GM18526 (cell line): ENCODE data around the gene ATXN1.

Experiments
- POLR2A ChIP-seq: IDR thresholded peaks from 3 replicates; pipeline ENCODE4 v1.6.1; 2011; ENCODE audit not compliant: insufficient read length; ENCODE audit errors: extremely low read depth

Gene ATXN1

DNA sequence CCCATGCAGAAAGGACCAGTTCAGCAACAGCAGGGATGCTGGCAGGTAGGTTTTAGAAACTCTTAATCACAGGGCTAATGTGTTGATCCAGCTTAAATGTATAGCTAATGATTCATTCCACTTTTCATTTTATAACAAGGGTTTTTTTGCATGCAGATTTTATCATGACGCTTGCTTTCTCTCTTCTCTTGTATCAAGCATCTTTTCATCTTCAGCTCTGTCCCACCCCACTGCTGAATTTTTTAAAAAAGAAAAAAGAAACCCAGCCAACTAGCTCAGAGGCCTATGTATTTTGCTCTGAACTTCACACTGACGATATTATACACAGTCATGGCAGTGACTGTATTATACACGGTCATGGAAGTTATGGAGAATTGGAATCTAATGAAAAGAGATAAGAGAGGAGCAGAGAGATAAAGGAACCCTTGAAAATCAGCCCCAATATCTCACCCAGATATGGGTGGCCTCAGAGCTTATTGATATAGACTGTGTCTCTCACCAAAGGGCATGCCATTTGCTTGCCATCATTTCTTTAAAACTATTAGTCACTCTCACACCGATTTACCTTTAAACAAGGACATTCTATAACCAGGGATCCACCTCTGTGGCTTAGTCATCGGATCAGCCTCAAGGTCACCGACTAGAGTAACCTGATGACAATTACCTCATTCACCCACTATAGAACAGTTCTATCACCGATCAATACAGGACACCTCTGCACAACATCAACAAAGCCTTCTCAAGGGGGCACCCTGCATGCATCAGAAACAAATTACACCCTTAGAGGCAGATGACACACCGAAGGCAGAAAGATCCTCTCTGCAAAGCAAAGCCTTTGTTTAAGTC is 222.0 kb downstream of the ATXN1 start:
- TF ChIP-seq POLR2A = no peak

DNA sequence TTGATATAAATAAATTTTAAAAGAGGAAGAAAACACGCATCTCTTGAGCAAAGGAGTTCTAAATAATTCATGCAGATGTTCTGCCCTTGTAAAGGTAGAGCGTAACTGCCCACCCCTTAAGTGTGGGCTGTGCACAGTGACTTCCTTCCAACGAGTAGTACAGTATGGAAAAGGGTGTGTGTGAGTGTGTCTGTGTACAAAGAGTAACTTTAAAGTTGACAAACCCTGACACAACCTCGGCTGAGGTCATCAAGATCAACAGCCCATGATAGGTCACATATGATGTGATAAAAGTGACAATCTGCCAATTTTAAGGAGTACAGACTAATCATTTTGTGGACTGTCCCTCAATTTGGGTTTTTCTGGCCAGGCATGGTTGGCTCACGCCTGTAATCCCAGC is 225.7 kb downstream of the ATXN1 start:
- no peak for TF ChIP-seq POLR2A

DNA sequence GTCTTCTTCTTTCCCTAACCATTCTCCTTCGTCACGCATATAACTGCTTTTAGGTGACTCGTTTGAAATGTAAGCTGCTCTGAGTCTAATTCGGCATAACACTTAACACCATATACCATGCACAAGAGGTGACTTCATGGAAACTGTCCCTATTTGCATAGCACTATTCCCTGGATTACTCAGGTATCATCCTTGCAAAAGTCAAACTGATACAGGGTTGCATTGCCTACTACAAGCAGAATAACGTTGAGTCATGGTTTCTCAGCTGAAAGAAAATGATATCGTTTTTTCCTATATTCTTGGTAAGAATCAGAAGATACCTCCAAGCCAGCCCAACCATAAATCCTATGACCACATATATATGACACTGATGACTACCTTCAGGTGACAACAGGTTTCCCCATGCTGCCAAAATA is 227.5 kb downstream of the ATXN1 start:
- TF ChIP-seq POLR2A = no peak

DNA sequence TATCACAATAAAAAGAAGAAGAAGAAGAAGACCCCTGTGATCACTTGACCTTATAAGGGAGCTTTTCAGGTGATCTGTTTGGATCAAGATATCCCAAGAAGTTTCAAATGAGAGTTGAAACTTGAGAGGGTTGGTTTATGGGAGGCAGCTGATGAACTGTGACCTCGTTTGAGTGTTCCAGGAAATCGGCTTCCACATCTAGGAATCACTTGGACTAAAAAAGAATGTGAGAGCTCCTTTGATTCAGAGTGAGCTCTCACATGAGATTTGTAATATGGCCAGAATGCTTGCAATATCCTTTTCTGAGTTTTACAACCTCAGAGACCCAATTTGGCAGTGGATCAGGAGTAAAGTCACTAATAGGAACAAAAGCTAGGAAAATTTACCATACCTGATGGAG is 228.1 kb downstream of the ATXN1 start:
- no peak for TF ChIP-seq POLR2A

DNA sequence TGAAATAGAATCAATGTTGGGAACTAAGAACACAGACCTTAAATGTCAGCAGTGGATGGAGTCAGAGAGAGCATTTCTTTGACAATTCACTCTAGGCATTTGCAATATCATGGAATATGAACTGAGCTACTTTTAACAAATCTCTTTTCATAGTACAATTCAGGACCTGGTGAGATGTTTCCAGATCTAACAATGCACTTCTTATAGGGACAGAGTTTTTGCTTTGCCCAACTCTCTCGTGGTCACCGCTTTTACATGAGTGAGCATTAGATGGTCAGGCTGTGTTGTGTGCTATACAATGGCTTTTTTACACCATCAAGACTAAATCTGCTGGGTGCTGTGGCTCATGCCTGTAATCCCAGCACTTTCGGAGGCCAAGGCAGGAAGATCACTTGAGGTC is 233.6 kb downstream of the ATXN1 start:
- no peak for TF ChIP-seq POLR2A

DNA sequence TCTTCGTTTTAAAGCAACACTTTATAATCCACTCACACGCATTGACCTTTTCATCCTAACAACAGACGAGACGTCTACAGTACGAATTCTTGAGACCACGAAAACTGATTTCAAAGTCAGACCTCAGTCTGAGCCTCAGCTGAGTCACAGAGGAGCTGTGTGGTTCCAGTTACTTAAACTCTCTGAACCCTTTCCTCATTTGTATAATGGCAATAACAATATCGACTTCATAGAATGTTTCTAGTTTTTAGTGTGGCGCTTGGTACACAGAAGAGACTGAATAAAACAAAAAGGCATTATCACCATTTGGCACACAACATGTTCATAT is 236.9 kb downstream of the ATXN1 start:
- no peak for TF ChIP-seq POLR2A

DNA sequence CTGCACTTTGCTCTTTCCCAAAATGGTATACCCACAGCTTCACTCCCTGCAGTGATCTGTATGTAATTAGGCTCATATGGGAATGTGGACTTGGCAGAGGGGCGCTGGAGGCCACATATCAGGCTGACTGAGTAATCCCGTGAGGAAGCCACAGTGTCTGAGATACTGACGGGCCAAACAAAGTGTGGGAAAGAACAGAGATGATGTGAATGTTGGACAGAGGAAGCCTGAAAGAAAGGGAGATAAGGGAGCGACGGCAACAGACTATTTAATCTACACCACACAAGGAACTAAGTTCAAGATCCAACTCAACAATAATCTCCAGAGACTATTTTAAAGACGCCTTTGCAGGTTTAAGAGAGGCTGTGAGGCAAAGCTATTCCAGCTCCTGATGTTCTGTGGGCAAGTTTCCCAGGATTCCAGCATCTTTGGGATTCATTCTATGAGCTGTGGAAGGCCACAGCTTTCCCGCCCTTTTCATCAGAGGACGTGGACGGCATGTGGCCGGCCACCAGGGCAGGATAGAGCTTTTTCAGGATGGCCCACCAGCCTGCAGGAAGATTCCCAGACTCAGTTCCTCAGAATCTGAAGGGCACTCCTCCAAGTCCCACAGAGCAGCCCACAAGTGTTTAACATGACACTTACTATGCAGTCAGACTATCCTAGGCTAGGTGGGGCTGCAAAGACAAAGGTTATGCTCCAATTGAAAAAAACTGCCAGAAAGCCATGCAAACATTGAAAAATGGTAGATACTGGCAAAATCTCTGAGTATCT is 237.5 kb downstream of the ATXN1 start:
- no peak for TF ChIP-seq POLR2A

DNA sequence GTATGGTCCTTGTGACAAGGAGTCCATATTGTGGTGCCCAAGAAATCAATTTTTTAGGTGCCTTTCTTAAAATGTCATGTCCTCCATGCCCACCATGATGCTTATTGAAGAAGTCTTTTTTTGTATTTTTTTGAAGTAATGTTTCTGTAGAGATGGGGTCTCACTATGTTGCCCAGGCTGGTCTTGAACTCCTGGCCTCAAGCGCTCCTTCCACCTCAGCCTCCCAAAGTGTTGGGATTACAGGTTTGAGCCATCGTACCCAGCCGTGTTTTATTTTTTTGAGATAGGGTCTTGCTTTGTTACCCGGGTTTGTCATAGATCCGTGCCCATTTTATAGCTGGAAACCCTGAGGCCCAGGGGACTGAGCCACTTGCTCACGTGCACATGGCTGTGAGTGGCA is 238.3 kb downstream of the ATXN1 start:
- no peak for TF ChIP-seq POLR2A

DNA sequence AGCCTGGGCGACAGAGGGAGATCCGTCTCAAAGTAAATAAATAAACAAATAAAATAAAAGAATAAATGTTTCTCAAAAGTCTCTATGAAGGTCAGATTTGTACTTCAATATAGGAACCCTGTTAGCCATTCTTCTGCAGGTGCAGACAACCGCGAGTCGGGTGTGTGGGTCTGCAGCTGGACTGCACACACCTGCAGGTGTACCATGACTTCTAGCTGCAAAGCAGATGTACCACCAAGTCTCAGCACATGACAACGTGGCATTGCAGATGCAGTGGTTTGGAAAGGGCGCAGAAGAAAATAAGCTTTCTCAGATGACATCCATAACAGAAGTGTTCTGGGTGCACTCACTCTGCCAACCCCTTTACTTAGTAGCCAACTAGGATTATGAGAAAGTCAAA is 239.7 kb downstream of the ATXN1 start:
- no peak for TF ChIP-seq POLR2A

DNA sequence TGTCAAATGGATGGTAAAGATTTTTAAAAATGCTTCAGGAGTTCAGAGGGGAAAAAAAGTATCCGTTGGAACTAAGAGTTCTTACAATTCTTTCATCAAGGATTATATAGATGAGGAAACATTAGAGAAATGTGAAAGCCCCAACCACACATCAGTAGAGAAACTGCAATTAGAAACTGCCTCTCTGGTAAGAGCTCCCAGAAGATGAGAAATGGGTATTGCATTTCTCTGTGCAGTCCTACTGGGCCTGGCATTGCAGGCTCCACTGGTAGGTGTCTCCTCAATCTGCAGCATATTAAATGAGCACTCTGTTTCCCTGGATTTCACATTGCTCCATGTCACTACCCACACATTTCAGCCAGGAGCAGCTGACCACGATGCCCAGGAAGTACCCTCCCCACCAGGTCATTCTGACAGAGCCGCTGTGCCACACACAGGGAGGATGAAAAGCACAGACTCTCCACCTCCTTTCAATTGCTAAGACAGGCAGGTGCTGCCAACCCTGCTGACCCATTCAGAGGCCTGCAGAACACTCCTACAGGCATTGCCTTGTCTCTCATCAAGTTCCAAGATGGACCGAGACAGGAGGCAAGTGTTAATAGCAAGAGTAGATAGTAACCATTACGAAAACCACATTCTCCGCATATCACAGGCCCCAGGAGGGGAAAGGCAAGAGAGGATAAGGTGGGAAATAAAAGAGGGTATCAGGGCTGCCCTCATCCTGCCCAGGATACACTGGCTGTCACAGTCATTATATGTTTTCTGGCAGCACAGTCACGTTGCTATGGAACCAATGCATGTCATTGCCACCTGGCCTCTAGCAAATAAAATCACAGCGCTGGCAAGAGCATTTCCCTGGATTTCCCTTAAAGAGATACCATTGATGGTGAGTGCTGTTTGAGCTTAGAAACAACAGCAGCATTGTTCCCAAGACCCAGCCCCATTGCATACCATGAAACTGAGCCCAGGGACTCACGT is 241.7 kb downstream of the ATXN1 start:
- no peak for TF ChIP-seq POLR2A

DNA sequence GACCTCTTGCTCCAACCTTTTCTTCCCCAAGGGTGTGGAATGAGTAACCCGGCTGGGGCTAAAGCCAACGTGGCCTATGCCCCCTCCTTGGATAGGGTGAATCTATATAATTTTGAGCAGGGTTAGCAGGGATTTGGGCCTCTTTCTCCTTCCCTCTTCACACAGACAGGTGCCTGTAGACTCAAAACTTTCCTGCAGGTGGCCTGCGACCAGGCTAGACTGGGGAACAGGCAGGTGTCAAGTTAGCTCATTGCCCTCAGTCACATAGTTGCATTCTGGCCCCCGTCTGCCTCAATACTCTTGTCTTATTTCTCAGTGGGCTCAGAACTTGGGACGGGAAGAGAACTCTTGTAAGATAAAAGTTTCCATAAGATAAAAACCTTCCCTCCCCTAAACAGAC is 243.0 kb downstream of the ATXN1 start:
- no peak for TF ChIP-seq POLR2A

DNA sequence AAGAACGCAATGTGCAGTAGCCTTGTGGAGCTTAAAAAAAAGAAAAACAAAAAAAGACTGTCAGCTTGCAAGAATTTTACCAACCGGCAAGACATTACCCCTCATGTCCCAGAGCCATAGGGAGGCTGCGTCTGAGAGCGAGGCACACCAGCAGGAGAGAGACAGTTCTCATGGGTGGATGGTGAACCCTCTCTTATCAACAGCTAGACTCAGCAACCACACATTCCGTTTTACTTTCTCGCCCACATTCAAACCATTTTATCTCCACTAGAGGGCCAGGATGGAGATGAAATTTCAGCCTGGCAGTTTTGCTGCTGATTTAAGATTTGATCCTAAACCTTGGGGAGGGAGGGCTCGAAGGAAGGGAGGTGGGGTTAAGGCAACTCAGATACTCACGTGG is 247.0 kb downstream of the ATXN1 start:
- no peak for TF ChIP-seq POLR2A

DNA sequence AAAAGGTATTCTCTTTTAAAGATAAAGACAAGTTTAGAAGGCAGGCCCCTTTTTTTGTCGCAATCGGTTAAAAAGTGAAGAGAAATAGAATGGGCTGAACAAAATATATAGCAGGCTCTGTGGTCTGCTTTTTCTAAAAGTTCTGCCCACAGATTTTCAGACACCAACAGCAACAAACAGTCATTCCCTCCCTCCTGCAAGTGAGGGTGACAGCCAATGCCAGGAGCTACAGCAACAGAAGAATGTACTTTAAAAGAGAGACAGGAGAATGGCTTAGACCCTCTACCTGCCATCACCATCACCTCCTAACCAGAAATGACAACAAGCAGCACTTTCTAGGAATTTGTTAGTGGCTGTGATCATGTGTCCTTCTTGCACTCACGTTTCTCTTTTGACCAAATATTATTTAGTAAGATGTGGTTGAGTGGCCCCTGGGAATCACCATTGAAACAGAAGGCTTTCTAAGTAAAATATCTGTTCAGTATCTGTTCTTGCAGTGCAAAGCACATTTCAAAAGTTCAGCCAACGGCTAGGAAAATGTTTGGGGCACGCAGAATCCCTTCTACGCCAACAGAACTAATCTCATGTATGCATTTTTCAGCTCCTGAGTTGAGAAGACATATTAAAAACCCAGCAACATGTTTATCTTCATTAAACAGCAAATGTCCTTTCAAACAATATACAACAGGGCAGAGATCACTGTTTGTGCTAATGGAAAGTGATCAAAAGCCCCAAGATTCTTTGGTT is 248.5 kb downstream of the ATXN1 start:
- no peak for TF ChIP-seq POLR2A

DNA sequence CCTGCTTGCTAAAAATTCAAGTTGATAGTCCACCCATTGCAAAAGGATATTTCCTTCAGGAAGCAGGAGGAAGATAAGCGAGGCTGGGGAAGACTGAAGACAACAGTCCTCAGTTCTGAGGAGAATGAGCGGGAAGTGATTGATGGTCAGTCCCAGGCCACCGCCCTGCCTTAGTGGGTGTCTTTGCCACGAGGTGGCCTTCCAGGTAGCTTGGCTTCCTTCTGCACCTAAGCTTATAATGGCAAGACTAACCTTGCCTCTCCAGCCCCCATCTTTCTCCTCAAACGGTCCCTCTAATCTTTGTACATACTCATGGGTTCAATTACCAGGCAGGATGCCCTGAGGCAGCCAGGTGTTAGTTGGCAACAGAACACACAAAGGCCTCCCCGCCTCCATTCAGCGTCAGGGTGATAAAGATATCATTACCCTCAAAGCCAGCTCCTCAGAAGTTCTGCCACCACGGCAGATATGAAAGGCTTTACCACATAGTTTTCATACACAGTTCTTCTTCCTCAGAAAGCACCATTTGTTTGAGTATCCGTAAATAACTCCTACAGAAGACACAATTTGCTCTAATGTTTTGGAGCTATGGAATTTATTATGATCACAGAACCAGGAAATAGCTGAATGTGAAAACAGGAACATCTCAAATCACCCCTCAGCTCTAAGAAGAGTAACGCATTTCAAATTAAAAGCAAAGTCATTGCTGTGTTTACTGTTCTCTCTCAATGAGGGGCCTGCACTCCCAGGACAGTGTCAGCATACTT is 249.4 kb downstream of the ATXN1 start:
- TF ChIP-seq POLR2A = no peak
